GM12801 (cell line): ENCODE measurements around the gene BEAN1.

Experiments used
- CTCF ChIP-seq: IDR thresholded peaks from one replicate; pipeline ENCODE4 v1.5.1; 2011; ENCODE audit warnings: control low read depth; ENCODE audit not compliant: insufficient read length; ENCODE audit errors: extremely low read depth

Gene BEAN1

GRCh38 chr16:66473051-66473571 lies 46.0 kb downstream of the BEAN1 start:
- TF ChIP-seq CTCF: no peak

DNA sequence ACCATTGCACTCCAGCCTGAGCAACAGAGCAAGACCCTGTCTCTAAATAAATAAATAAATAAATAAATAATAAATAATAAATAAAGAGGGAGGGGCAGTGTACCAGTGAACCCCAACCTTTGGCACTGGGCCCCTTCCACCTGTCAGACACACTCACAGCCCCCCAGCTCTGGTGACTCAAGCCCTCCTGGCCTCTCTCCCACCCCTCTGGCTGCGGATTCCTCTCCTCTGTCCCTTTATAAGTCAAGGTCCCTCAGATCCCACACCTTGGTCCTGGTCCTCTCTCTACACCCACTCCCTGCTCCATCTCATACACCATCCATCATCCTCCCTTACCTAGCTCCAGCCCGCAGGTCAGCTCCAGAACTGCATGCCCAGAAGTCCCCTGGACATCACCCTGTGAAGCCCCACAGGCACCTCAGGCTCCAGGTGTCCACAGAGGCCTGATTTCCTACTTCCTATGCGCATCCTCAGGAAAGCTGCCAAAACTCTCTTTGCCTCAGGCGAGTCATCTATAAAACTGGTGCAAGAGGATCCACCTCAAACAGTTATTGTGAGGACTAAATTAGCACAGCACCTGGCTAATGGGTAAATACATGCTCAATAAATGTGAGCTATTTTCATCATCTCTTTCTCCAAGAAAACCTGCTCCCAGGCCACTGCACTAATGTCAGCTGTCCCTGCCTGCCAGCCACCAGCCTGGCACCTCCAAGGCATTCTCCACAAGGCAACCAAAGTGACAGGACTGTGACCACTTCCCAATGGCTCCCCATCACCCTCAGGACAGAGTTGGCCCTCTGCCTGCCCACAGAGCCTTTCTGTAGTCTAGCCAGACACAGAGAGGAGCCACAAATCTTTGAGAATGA lies 46.8 kb downstream of the BEAN1 start:
- TF ChIP-seq CTCF: no peak

DNA sequence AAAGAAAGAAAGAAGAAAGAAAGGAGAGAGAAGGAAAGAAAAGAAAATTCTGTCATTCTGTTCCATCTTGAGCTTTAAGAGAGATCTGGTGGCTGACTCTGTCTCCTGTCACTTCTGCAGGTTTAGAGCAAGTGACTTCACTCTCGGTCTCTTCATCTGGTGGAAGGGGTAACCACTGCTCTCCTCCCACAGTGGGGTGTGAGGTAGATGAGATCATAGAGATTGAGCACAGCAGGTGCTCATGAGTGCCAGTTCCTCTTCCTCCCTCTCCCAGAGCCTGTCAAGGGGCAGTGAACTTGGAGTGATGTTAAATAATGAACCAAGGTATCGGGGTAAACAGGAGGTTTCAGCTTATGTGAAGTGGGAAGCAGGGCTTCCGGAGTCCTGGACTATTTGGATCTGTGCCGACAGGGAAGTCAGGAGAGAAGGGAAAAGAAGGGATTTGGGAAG lies 47.7 kb downstream of the BEAN1 start:
- TF ChIP-seq CTCF: no peak

DNA sequence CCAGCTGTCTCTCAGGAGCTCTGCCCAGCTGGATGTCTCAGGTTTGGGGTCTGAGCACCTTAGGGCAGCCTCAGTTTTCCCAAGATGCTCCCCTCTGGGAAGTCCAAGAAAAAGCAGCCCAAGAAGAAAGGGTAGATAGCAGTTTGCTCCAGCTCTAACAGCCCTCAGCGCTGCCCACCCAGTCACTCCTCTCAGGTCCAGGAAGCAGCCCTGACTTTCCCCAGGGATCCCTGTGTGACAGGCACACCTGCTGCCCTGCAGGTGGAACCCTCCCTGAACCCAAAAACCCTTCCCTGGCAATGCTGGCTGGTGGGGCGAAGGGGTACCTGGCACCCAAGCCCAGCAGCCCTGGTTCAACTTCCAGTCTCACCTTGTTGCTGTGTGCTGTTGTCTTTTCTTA lies 48.1 kb downstream of the BEAN1 start:
- no peak for TF ChIP-seq CTCF

GRCh38 chr16:66476328-66477027 lies 49.4 kb downstream of the BEAN1 start:
- no peak for TF ChIP-seq CTCF

- no peak for TF ChIP-seq CTCF
Observed at GRCh38 chr16:66477028-66477515, 50.0 kb downstream of the BEAN1 start.
